ENCODE data around the gene FZD4. TPM values are rescaled to one million over a fixed set of nuclear protein-coding genes. Genes with fewer than 3 reads are reported as not detected.
"Not testable (repeated sequence)": the region's sequence is repeated elsewhere in the genome, so short reads cannot be mapped to it uniquely, and the experiment has no call there.

Gene FZD4
- total RNA-seq, 1 experiment from 2014 or later = 0.35 TPM

DNA sequence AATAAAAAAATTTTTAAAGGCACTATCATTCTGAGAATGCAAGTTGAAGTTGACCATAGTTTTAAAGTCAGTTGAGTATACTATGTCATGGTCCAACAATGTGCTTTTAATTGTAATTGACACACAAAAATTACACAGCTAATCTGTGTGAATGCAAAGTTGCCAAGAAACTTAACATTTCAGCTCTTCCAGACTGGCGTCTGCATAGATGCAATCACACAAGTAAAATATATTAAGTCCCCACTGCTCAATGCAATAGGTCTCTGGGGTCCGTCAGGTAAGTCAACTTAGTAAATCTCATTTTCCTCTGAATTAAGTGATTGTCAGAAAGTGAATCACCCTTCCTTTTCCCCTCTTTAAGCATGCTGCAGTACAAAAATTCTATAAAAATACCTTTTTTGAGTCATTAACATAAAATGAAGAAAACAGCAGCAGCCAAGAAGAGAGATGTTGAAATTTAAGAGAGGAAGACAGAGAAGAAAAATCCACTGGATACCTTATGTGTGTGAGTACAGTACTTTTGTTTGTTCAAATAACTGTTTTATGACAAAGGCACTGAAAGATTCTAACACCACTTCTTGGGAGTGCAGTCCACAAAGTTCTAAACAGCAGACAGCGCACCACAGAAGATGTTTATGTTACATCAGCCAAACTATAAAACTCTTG, 5.1 kb downstream of the FZD4 start:
- POLR2A ChIA-PET = no interaction called here
- BruUV-seq (replicated peaks) = no TSS peak
- peaks cover 6% of the 10 kb centered on the region for H3K4me1 Mint-ChIP-seq (ENCODE audit: insufficient read depth, unreplicated experiment)
- no peaks in the 10 kb centered on the region for H3K36me3 Mint-ChIP-seq (ENCODE audit: insufficient read depth, unreplicated experiment)
- no peak for DNase-seq (ENCODE audit: unreplicated experiment)
- no peaks in the 10 kb centered on the region for H3K9me3 Mint-ChIP-seq (ENCODE audit: unreplicated experiment)
- CTCF ChIA-PET = interaction anchor here (0.5 to 1.2 kb wide), 3 partner anchors 10 to 1181 kb away, joined by 3 read pairs; no protein-coding TSS in a partner anchor
- TF ChIP-seq, protein P1, sequence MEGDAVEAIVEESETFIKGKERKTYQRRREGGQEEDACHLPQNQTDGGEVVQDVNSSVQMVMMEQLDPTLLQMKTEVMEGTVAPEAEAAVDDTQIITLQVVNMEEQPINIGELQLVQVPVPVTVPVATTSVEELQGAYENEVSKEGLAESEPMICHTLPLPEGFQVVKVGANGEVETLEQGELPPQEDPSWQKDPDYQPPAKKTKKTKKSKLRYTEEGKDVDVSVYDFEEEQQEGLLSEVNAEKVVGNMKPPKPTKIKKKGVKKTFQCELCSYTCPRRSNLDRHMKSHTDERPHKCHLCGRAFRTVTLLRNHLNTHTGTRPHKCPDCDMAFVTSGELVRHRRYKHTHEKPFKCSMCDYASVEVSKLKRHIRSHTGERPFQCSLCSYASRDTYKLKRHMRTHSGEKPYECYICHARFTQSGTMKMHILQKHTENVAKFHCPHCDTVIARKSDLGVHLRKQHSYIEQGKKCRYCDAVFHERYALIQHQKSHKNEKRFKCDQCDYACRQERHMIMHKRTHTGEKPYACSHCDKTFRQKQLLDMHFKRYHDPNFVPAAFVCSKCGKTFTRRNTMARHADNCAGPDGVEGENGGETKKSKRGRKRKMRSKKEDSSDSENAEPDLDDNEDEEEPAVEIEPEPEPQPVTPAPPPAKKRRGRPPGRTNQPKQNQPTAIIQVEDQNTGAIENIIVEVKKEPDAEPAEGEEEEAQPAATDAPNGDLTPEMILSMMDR (IDR thresholded peaks at IDR 0.05; ENCODE audit: unreplicated experiment) = no peak
- no peaks in the 10 kb centered on the region for H3K27me3 Mint-ChIP-seq (ENCODE audit: insufficient read depth, unreplicated experiment)
- H3K4me3 Mint-ChIP-seq (ENCODE audit: unreplicated experiment) = no peak overlapping the region
- no peak overlapping the region for H3K27ac Mint-ChIP-seq (ENCODE audit: low read depth, unreplicated experiment)
- intact Hi-C loops (cut with micrococcal nuclease) = no loop called here

- Mint-ChIP-seq H3K4me1 (ENCODE audit: insufficient read depth, unreplicated experiment) (no peaks in the 10 kb centered on the region), H3K27ac (ENCODE audit: low read depth, unreplicated experiment) (no peak overlapping the region), H3K36me3 (ENCODE audit: insufficient read depth, unreplicated experiment) (no peaks in the 10 kb centered on the region), H3K9me3 (ENCODE audit: unreplicated experiment) (no peaks in the 10 kb centered on the region), H3K4me3 (ENCODE audit: unreplicated experiment) (no peak overlapping the region), H3K27me3 (ENCODE audit: insufficient read depth, unreplicated experiment) (no peaks in the 10 kb centered on the region)
- no peak for DNase-seq (ENCODE audit: unreplicated experiment)
- ChIA-PET CTCF (no interaction called here), POLR2A (no interaction called here)
- TF ChIP-seq, protein P1 (IDR thresholded peaks at IDR 0.05; ENCODE audit: unreplicated experiment) = no peak
- BruUV-seq (replicated peaks) = no TSS peak
- intact Hi-C loops (cut with micrococcal nuclease) = no loop called here
These were observed 6.5 kb downstream of the FZD4 start for GRCh38 chr11:86948733-86949132.

DNA sequence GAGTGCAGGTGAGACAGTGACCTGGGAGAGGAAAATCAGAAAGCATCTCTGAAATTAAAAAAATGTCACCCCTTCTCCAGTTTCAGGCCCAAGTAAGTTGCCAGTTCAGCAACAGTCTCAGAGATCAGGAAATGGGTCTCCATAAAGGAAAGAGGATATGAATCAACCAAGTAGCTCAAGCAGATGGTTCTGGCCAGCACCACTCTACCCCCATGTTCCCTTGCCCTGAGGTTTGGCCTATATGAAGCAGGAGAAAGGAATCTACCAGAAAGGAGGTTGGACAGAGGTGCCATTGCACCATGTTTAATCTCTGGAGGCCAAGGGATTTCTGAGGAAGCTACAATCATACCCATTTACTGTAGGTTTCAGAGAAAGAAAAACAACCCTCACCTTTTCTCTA, 7.7 kb downstream of the FZD4 start:
- no peaks in the 10 kb centered on the region for H3K27me3 Mint-ChIP-seq (ENCODE audit: insufficient read depth, unreplicated experiment)
- no peak overlapping the region for H3K4me3 Mint-ChIP-seq (ENCODE audit: unreplicated experiment)
- POLR2A ChIA-PET = no interaction called here
- DNase-seq (ENCODE audit: unreplicated experiment) = no peak
- no peak overlapping the region for H3K27ac Mint-ChIP-seq (ENCODE audit: low read depth, unreplicated experiment)
- TF ChIP-seq, protein P1 (IDR thresholded peaks at IDR 0.05; ENCODE audit: unreplicated experiment) = no peak
- H3K9me3 Mint-ChIP-seq (ENCODE audit: unreplicated experiment) = no peaks in the 10 kb centered on the region
- CTCF ChIA-PET = interaction anchor here (0.9 to 2.5 kb wide), 6 partner anchors 8 to 343 kb away, joined by 3 to 19 read pairs (median 4); no protein-coding TSS in a partner anchor
- BruUV-seq (replicated peaks) = no TSS peak
- H3K4me1 Mint-ChIP-seq (ENCODE audit: insufficient read depth, unreplicated experiment) = no peaks in the 10 kb centered on the region
- intact Hi-C loops (cut with micrococcal nuclease) = no loop called here
- no peaks in the 10 kb centered on the region for H3K36me3 Mint-ChIP-seq (ENCODE audit: insufficient read depth, unreplicated experiment)

DNA sequence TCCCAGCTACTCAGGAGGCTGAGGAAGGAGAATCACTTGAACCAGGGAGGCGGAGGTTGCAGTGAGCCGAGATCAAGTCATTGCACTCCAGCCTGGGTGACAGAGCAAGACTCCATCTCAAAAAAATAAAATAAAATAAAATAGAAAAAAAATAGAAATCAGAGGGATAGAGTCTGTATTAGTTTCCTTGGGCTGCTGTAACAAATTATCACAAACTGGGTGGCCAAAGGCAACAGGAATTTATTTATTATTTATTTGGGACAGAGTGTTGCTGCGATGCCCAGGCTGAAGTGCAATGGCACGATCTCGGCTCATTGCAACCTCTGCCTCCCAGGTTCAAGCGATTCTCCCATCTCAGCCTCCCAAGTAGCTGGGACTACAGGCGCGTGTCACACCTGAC, 11.7 kb downstream of the FZD4 start:
- POLR2A ChIA-PET; H3K36me3 Mint-ChIP-seq (ENCODE audit: insufficient read depth, unreplicated experiment); H3K27ac Mint-ChIP-seq (ENCODE audit: low read depth, unreplicated experiment); DNase-seq (ENCODE audit: unreplicated experiment); intact Hi-C loops (cut with micrococcal nuclease); H3K4me3 Mint-ChIP-seq (ENCODE audit: unreplicated experiment); BruUV-seq (replicated peaks); H3K27me3 Mint-ChIP-seq (ENCODE audit: insufficient read depth, unreplicated experiment); H3K4me1 Mint-ChIP-seq (ENCODE audit: insufficient read depth, unreplicated experiment); H3K9me3 Mint-ChIP-seq (ENCODE audit: unreplicated experiment): not testable (repeated sequence)
- CTCF ChIA-PET = interaction anchor here (7.2 kb wide), 1 partner anchor 338 kb away, joined by 51 read pairs; no protein-coding TSS in a partner anchor
